ENCODE measurements around the gene AKIRIN2.
"Not testable (repeated sequence)": the region's sequence is repeated elsewhere in the genome, so short reads cannot be mapped to it uniquely, and the experiment has no call there.

Gene AKIRIN2

DNA sequence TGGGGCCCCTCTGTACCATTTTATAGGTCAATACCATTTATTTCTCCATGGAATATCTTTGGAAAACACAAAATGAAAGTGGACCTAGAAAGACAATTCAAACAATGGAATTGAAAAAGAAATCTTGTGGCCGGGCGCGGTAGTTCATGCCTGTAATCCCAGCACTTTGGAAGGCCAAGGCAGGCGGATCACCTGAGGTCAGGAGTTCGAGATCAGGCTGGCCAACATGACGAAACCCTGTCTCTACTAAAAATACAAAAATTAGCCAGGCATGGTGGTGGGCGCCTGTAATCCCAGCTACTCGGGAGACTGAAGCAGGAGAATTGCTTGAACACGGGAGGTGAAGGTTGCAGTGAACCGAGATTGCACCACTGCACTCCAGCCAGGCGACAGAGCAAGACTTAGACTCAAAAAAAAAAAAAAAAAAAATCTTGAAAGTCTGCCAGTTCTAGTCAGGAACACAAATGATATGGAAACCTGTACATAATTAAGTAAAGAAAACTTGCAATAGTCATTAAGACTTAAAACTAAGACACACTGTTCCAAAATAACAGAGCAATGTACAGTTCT is 15.3 kb downstream of the AKIRIN2 start:
- DNase-seq = not testable (repeated sequence)

DNA sequence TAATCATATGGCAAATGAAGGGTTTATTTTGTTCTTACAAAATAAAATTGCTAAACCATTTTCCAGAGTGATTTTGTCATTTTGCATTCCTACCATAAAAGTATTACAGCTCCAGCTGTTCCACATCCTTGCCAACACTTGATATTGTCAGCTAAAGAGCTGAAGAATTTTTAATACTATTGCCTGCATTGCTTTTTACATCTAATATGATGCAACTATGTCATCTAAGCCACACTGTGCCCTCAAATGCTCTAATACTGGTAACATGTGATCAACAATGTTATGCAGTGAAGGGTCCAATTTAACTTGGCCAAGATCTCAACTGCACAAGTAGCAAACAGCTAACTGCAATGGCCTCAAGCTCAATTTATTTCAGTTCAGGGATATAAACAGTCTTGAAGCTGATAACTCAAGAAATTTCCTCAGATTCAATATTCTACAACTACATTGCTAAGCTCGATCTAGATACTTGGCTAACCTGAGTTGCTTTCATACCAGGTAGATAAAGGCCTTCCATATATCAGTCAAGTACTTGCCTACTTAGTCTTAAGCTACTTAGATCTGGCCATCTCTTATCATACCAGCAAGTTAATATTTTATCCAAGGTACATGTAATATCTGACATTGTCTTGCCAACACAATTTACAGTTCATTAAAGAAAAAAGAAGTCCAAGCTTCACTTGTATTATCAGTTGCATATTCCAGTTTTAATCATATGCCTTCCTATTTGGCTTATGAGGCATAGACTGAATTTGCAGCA is 17.0 kb downstream of the AKIRIN2 start:
- DNase-seq = no peak

GRCh38 chr6:87683890-87684289 is 18.1 kb downstream of the AKIRIN2 start:
- no peak for DNase-seq

GRCh38 chr6:87682310-87682709 is 19.7 kb downstream of the AKIRIN2 start:
- DNase-seq = no peak

GRCh38 chr6:87675004-87675681 is 26.9 kb downstream of the AKIRIN2 start:
- DNase-seq = no peak

- DNase-seq = no peak
These were observed 27.7 kb downstream of the AKIRIN2 start for GRCh38 chr6:87674290-87674689.

GRCh38 chr6:87673237-87673636 is 28.8 kb downstream of the AKIRIN2 start:
- no peak for DNase-seq

DNA sequence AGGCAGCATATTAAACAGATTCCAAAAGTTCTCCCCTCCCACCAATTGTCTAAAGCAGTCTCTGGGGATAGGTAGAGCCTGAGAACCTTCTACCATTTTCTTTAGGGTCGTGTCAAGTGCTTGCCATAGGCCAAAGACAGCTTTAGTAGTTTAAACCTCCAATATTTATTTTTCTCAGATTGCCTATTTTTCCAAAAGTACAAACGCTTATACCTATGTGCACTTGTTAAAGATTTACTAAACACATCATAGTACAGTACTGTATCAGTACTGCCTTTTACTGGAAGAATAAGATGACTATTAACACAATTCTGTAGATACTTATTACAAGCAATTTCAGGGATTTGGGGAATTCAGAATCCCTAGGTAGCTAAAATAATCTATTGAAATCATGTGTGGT is 29.4 kb downstream of the AKIRIN2 start:
- no peak for DNase-seq

GRCh38 chr6:87671555-87672029 is 30.4 kb downstream of the AKIRIN2 start:
- no peak for DNase-seq

- no peak for DNase-seq
These were observed 31.3 kb downstream of the AKIRIN2 start for GRCh38 chr6:87670707-87671106.

- DNase-seq = no peak
These were observed 33.0 kb downstream of the AKIRIN2 start for GRCh38 chr6:87669051-87669450.

- no peak for DNase-seq
These were observed 34.0 kb downstream of the AKIRIN2 start for GRCh38 chr6:87668013-87668412.

GRCh38 chr6:87667032-87667431 is 35.0 kb downstream of the AKIRIN2 start:
- no peak for DNase-seq

DNA sequence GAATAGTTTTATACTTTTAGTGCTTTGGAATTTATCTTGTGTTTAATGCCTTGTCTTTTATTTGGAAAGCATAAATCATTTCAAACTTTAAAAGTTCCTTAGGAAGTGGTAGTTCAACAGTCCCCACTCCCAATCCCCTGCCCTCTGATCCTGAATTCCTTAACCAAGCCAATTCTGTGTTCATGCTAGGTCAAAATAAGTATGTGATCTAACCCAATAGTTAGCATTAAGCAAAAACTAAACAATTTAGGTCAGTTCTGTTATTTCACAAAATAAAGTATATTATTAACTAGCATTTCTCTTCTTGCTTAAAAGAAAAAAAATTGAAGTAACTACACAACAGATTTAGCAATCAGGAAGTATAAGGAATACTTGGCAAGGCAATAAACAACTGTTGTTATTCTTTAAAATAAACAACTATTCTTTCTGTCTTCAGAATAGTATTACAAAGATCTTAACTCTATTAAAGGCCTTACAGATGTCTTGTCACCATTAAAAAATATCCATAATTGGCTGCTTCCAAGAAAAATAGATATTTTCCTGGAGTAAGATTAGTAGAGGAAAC is 37.0 kb downstream of the AKIRIN2 start:
- DNase-seq = no peak

DNA sequence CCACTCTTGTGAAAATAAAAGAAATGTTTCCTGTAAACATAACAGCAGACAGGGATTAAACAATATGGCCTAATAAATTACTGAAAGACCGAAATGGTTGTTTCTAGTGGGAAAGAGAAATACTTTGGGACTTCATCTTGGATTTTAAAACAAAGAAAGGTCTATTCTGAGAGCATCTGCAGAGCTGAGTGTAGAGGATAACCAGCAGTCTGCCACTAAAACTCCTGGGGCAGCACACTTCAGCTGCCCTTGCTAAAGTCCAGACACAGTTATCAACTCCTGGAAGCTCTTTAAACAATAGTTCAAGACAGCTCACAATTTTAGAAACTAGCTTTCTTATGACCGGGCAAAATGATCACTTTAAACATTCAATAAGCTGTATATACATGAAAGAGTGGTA is 38.6 kb downstream of the AKIRIN2 start:
- no peak for DNase-seq

- no peak for DNase-seq
These were observed 40.5 kb downstream of the AKIRIN2 start for GRCh38 chr6:87661503-87661902.

DNA sequence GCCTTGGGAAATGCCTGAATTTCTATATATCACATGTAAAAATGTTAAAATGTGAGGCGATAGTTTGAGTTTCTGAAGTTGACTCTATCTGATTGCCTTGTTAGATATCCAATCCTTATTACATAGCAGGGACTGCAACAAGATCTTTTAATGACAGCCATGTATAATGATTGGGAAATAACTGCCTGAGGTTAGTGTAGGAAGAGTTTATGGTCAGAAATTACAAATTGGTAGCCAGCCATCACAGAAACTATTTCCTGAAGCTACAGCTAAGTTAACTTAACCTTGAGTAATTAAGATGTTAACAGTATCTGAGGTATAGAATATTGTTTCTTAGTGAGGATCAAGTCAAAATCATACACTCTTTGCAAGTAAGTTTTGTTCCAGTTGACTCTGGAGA is 41.0 kb downstream of the AKIRIN2 start:
- no peak for DNase-seq

- DNase-seq = no peak
These were observed 41.7 kb downstream of the AKIRIN2 start for GRCh38 chr6:87660226-87660911.

DNA sequence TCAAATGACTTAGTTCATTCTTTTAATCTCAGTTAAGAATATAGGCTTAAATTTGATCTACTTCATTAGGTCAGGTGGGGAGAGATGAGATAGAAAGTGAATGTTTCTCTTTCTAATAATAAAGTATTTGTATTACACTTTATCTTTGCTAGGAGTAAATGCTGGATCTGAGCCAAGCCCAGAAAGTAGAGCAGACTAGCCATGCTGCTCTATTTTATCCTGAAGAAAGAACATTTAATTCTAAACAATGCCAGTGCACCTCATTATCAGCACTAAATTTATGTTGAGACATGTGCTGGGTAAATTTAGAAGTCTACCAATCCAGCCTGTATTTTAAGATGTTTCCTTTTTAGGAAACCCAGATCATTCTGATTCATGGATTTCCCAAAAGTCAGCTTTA is 43.5 kb downstream of the AKIRIN2 start:
- no peak for DNase-seq

- DNase-seq = no peak
These were observed 45.2 kb downstream of the AKIRIN2 start for GRCh38 chr6:87656857-87657256.

DNA sequence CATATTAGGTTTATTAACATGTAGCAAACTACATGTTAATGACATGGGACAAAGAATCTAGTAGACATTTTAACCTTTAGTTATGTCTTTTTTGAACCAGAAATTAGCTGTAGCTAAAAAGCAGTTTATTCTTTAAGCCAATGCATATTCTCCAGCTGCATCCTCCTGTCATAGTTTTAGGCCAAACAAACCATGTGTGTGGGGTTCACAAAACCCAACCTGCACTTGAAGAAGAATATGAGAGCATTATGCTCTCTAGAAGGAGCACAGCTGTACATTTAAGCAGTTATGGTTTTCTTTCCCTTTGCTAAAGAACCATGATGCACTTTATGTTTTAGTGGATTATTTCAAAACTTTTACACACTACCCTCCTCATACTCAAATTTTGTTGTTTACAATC is 46.2 kb downstream of the AKIRIN2 start:
- DNase-seq = no peak

- DNase-seq = no peak
These were observed 47.1 kb downstream of the AKIRIN2 start for GRCh38 chr6:87654875-87655454.

DNA sequence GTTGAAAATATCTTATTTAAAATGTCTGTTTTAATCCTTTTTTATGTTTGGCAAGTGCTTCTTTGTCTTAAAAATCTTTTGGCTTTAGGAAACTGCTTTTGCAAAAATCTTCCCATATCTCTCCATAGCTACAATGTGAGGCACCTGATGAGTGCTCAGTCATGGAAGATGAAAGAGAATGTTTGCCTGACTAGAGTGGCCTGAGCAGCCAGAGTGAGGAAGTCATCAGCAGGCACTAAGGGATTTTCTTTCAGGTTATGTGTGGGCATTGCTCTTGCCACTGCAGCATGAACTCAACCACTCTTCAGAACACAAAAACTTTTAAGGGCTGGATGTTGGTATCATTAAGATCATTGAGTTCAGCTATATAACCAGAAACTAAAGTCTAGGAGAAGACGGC is 47.9 kb downstream of the AKIRIN2 start:
- DNase-seq = no peak
